Measurements from ENCODE around the gene FHAD1. TPM values are rescaled to one million over a fixed set of nuclear protein-coding genes. Genes with fewer than 3 reads are reported as not detected.

Gene FHAD1
- total and polyA plus RNA-seq, 2 donors (not counting 3 experiments of a cell fraction or from before 2014, with no cell fraction given): 0.04 to 0.69 TPM

DNA sequence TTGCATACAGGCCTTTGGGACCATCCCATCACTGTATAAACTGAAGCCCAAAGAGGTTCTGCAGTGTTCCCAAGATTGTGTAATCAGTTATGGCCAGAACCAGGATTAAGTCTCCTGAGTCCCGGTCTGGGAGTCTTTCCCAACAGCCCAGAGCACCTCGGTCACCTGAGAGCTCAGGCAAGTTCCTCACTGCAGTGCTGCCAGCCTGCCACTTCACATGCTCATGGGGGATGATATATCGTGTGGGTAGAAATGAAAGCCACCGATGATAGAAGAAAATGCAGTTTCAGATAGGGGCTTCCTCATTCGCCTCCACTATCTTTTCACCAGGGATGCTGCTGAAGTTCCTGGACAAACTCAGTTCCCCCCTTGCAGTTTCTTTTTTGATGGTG is 30.4 kb downstream of the FHAD1 start:
- TF ChIP-seq MYC (IDR thresholded peaks at IDR 0.05; ENCODE audit: low read depth, low read length) (no peak), FOS (IDR thresholded peaks at IDR 0.05; ENCODE audit: borderline replicate concordance, insufficient read depth, low read length) (no peak), EZH2 (IDR thresholded peaks at IDR 0.05; ENCODE audit: borderline replicate concordance, low read depth, low read length, severe bottlenecking) (no peak), JUN (IDR thresholded peaks at IDR 0.05; ENCODE audit: borderline replicate concordance, insufficient read depth, insufficient read length, low read depth) (no peak), POLR2A (IDR thresholded peaks at IDR 0.05; ENCODE audit: low read depth, low read length) (no peak), POLR2AphosphoS5 (IDR thresholded peaks at IDR 0.05; ENCODE audit: insufficient read depth, low read depth, low read length) (no peak), GATA2 (IDR thresholded peaks at IDR 0.05; ENCODE audit: insufficient read depth, insufficient read length, low read depth, low read length) (no peak)
- TF ChIP-seq, protein P1, sequence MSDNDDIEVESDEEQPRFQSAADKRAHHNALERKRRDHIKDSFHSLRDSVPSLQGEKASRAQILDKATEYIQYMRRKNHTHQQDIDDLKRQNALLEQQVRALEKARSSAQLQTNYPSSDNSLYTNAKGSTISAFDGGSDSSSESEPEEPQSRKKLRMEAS (IDR thresholded peaks at IDR 0.05; ENCODE audit: insufficient read depth, insufficient read length): no peak
- TF ChIP-seq, protein P2, sequence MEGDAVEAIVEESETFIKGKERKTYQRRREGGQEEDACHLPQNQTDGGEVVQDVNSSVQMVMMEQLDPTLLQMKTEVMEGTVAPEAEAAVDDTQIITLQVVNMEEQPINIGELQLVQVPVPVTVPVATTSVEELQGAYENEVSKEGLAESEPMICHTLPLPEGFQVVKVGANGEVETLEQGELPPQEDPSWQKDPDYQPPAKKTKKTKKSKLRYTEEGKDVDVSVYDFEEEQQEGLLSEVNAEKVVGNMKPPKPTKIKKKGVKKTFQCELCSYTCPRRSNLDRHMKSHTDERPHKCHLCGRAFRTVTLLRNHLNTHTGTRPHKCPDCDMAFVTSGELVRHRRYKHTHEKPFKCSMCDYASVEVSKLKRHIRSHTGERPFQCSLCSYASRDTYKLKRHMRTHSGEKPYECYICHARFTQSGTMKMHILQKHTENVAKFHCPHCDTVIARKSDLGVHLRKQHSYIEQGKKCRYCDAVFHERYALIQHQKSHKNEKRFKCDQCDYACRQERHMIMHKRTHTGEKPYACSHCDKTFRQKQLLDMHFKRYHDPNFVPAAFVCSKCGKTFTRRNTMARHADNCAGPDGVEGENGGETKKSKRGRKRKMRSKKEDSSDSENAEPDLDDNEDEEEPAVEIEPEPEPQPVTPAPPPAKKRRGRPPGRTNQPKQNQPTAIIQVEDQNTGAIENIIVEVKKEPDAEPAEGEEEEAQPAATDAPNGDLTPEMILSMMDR (IDR thresholded peaks at IDR 0.05; ENCODE audit: extremely low read depth in 1 of 2, insufficient read depth in 1 of 2, low read depth in 1 of 2, low read length in 2 of 2): no peak
- dilution Hi-C loops (cut with MboI; ENCODE audit: extremely low pct_ligation_motif_present, low sequenced_read_pairs): no loop called here
- Histone ChIP-seq H3K27me3 (ENCODE audit: control insufficient read depth in 2 of 2, insufficient read depth in 2 of 2, low read length in 2 of 2) (peaks cover 0 to 2% of the 10 kb centered on the region in 2 experiments), H3K9me1 (replicated peaks; ENCODE audit: control insufficient read depth, extremely low read depth, insufficient read depth, low read length) (no peaks in the 10 kb centered on the region), H3K4me1 (ENCODE audit: control insufficient read depth, extremely low read depth, insufficient read depth, low read length) (no peaks in the 10 kb centered on the region), H3K79me2 (ENCODE audit: control insufficient read depth, insufficient read depth, low read length) (no peaks in the 10 kb centered on the region), H3K36me3 (ENCODE audit: control insufficient read depth in 2 of 2, extremely low read depth in 1 of 2, insufficient read depth in 2 of 2, low read length in 2 of 2) (no peaks in the 10 kb centered on the region), H3K4me3 (replicated peaks in 1 of 3; ENCODE audit: insufficient read depth in 1 of 3, low read depth in 1 of 3, low read length in 3 of 3) (no peak overlapping the region), H3K9ac (replicated peaks; ENCODE audit: extremely low read depth, insufficient read depth, low read length) (no peak overlapping the region), H4K20me1 (replicated peaks; ENCODE audit: control insufficient read depth, extremely low read depth, insufficient read depth, low read length) (no peaks in the 10 kb centered on the region), H2AFZ (ENCODE audit: low read depth, low read length) (no peak overlapping the region), H3K27ac (ENCODE audit: insufficient read depth, low read depth, low read length) (no peak overlapping the region), H3K9me3 (replicated peaks; ENCODE audit: control insufficient read depth, insufficient read depth, low read length) (no peaks in the 10 kb centered on the region), H3K4me2 (ENCODE audit: insufficient read depth, low read length) (no peak overlapping the region)
- no peak for FAIRE-seq
- POLR2A ChIA-PET: no interaction called here
- CTCF ChIA-PET: interaction anchor here (0.6 to 9.0 kb wide), 2 partner anchors 113 to 148 kb away, joined by 3 to 187 read pairs; no protein-coding TSS in a partner anchor
- no peak for DNase-seq (ENCODE audit: low read depth, low spot score)
- intact Hi-C loops (cut with micrococcal nuclease): no loop called here
- BruUV-seq (replicated peaks): no TSS peak

Data from endothelial cell of umbilical vein (primary cell).